GM12891 (cell line): ENCODE measurements around the gene TMCC2.

ENCODE experiments used
- PAX5 ChIP-seq: IDR thresholded peaks from 2 replicates; pipeline ENCODE4 v1.6.1; 2011; ENCODE audit warnings: low read length, moderate library complexity, mild to moderate bottlenecking; ENCODE audit not compliant: insufficient read depth, severe bottlenecking
- POLR2A ChIP-seq: IDR thresholded peaks from 2 replicates; pipeline ENCODE4 v1.6.1; 2011; ENCODE audit warnings: low read depth, low read length, control low read depth
- POLR2AphosphoS5 ChIP-seq: IDR thresholded peaks from 2 replicates; pipeline ENCODE4 v1.6.1; 2011; ENCODE audit warnings: low read depth, low read length, control low read depth
- TAF1 ChIP-seq: IDR thresholded peaks from 2 replicates; pipeline ENCODE4 v1.6.1; 2011; ENCODE audit warnings: low read depth, low read length, control low read depth

DNA sequence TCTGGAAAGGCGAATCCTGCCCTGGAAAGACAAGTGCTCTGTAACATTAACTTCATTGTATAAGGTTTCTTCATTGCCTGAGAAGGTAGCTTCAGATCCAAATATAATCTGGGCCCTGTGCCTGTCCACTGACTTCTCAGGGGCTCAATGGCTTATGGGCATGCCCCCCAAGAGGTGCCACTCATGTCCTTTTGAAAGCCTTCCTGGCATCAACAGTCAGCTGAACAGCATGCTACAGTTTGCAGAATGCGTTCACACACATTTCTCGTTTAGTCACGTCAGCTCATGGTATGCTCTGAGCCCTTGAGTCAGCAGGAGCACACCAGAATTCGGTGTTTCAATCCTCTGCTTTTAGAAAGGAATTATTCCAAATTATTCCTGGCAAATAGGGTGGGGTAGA is 23.8 kb downstream of the TMCC2 start:
- TF ChIP-seq POLR2A (no peak), PAX5 (no peak), TAF1 (no peak), POLR2AphosphoS5 (no peak)
